GM18526 (cell line): ENCODE measurements around the gene PDE6D.
A peak's percentile ranks its signal among the peaks of the same experiment; 100 is the strongest.

Experiments used
- POLR2A ChIP-seq: IDR thresholded peaks from 3 replicates; pipeline ENCODE4 v1.6.1; 2011; ENCODE audit not compliant: insufficient read length; ENCODE audit errors: extremely low read depth

PDE6D gene

DNA sequence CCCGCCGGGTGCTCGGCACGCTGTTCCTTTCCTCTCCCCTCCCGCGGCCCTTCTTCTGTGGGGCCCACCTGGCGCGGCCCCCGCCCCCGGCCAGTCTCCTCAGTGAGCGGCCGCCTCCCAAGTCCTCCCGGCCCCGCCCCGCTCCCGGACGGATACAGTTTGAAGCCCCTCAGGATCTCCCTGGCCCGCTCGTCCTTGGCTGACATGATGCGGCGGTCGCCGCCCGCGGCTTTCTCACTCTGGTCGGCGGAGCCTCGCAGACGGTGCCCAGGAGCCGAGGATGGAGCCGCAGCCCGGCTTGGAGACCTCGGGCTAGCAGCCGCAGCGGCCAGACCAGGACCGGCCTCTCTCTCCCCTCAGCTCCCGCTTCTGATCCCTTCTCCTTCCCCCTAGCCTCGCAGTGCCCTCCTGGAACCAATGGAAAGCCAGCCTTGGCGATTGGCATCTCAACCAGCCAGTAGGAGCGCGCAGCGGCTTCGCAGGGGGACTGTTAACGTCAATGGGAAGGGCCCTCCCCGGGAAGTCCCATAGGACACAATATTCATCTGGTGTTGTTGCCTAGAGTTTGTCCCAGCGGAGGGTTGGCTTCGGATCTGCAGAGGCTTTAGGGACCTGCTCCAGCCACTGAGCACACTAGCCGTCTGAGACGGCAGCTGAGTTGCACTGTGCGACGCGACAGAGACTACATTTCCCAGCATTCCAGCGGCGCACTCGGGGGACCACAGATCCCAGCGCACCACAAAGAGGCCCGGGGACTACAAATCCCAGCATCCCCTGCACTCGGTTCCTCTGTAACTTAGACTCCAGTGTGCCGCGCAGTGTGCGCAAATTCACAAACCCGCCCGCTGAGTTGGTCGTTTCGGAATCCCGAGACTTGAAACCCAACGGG lies at the start of gene PDE6D:
TSS of gene PDE6D (minus strand) at position 374 of the 889 bp plus-strand sequence. CDS start at position 206, 168 bp downstream.
- TF ChIP-seq POLR2A: peak; percentile 84

GRCh38 chr2:231821908-231822307 lies 40.8 kb upstream of the PDE6D start:
- no peak for TF ChIP-seq POLR2A

GRCh38 chr2:231820786-231821303 lies 39.8 kb upstream of the PDE6D start:
- TF ChIP-seq POLR2A: no peak

DNA sequence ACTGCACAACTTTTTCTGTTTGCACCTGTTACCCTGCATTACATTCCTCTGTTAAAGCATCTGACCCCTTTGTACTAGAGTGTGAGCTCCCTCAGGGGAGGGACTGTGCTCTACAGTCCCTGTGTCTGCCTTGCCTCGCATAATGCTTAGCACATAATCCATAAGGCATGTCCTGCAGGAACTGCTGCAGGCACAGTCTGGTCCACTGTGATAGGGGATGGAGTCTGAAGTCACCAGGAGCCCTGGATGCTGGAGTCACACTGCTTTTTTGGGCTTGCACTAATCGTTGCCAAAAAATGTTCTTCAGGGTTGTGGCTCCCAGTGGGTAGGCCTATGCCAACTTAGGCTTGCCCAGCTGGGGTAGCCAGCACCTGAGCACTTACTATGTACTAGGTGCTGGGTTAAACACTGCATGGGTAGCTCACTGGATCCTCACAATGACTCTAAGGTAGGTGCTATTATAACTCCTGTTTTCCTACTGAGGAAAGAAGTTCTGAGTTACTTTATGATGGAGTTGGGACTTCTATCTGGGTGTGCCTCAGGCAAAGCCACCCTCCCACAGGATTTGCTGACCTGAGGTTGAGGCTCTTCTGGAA lies 38.5 kb upstream of the PDE6D start:
- no peak for TF ChIP-seq POLR2A

DNA sequence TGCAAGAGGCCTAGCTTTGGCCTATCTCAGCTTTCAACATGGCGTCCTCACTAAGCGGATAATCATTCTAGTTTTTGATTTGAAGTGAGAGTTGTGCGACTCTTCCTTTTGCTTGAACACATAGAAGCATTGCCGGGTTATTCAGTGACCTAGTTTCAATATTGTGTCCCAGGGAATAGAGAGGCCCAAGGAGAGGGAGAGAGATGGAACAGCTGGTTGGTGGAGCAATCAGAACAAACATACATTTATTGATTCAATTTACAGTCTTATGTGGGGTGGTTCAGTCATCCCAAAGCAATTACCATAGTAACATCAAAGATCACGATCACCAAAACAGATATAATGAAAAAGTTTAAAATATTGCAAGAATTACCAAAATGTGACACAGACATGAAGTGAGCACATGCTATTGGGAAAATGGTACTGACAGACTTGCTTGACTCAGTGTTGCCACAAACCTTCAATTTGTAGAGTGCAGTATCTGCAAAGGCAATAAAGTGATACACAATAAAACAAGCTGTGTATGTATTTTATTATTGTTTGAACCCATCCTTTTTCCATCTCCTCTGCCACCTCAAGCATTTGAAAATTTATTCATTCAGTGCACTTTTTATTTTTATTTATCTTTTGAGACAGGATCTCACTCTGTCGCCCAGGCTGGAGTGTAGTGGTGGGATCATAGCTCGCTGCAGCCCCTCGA lies 35.4 kb upstream of the PDE6D start:
- no peak for TF ChIP-seq POLR2A

DNA sequence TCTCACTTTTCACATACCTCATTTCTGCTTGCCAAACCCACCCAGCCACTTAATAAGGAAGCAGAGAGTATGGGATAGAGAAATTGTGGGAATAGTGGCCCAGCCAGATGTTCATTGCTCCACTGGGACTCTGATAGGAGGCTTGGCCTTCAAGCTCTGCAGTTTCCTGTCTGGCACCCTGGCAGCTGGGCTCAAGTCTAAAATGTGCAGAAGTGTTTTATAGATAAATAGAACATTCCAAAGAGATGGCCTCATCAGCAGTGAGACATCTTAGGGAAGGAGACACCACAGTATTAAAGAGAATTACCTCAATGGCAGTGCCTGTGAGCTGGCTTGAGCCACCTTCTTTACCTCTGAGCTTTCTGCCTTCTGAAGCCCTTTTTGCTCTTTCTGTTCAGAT lies 29.8 kb upstream of the PDE6D start:
- no peak for TF ChIP-seq POLR2A

- no peak for TF ChIP-seq POLR2A
Measured at GRCh38 chr2:231807020-231807419, 25.9 kb upstream of the PDE6D start.

DNA sequence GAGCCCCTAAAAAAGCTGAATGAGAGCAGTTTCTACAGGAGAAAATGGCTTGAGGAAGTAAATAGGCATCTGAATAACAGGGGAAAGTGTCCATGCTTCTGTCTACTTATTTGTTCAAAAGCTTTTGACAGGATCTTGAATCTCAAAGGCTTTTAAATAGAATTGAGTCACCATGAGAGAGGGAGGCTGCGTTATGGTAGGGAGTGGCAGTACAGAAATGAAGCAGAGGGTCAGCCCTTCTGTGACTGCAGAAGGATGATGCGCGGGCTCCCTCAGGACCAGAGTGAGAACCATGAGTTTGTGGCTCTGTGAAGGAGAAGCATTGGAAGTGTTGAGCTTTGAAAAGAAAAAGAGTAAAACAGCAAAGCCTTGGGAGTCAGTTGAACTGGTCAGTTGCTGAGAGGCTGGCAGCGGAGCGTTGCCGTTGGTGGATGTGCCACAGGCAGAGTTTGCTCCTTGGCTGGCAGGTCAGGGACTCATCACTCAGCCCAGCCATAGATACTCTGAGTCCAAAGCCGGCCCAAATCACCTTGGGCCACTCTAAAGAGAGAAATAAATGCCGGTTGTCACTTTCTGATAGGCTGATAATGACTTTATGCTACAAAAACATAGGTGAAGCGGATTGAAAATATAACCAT lies 22.5 kb upstream of the PDE6D start:
- TF ChIP-seq POLR2A: no peak

DNA sequence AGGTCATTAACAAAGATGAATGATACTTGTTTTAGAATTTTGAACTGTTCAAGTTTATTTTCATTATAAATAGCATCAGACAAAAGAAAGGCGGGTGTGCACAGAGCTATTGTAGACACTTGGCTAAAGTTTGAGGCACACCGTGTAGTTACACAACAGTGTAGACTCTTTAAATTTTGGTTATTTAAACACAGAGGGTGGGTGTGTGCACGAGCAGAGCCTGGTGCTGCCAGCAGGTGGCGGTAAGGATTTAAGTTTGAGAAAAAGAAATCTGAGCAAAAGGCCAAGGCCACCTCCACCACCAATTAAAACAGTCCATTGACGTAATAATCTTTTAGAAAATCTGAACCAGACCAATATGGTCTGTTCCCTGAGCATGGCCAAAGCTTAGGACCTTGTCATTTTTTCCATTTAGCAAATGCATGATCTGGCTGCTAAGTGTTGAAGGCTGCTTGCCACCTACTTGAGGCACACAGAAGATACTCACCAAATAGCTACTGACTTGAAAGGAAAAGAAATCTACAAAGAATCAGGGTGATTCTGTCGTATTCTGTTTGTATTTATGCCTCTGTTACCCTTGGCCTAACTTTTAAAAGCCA lies 19.5 kb upstream of the PDE6D start:
- TF ChIP-seq POLR2A: no peak

DNA sequence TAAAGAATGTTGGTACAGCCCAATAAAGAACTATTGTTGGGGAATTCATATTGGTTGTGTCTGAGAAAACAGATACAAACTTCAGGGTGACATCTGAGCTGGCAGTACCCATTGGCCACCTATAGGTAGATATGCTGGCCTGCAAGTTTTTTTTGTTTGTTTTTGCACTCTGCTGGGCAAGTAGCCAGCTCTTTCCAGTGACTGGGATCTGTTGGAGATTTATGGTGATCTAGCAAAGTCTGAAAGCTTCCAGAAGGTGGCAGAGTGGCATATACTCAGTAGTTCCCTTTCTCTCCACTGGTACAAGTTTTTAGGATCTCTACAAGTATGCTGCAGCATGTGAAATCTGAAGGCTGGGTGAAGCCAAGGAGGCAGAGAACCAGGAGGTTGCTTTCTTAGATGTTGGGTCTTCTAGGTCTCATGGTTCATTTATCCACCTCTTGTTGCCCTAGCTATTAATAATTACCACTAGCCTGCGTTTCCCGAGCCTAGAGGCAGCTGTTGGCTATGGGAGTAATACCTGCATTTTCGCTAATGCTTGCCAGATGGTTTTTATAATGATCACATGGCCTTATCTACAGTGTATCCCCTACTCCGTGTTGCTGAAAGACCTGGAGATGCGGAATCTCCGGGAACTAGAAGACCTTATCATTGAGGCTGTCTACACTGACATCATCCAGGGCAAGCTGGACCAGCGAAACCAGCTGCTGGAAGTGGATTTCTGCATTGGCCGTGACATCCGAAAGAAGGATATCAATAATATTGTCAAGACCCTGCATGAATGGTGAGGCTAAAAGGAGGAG lies 14.6 kb upstream of the PDE6D start:
- TF ChIP-seq POLR2A: no peak

DNA sequence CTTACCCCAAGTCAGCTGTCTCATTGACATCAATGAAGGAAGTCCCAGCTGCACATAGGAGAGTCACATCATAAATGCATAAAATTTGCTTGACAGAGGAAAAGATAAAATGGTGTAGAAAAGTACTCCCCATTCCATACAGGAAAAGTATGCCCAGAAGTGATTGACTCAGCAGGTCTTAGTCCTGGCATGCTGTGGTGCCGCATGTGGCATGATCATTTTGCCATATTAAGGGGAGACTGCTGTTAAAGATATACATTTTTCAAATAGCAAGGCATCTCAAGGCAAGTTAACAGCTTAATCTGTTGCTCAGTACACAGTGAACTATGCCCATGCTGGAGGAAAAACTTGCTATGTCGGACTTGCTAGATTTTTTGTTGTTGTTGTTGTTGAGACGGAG lies 13.3 kb upstream of the PDE6D start:
- TF ChIP-seq POLR2A: no peak

- no peak for TF ChIP-seq POLR2A
Measured at GRCh38 chr2:231791107-231791506, 10.0 kb upstream of the PDE6D start.

DNA sequence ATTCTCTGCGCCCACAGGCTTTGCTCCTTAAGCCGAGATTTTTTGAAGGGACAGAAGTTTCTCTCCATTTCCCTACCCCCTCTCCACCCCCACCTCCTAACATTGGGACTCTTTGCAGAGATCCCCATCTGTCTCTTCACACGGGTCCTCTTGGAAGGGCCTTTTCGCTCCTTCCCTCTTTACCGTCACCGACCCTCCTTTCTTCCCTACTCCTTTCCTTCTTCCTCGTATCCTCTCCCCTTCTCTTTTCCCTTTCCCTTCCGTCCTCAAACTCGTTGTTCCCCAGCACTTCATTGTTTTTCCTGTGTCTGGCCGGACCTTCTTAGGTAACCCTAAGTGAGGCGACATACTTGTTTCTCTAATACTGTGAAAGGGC lies 5.8 kb upstream of the PDE6D start:
- no peak for TF ChIP-seq POLR2A
